Measurements from ENCODE around the gene ANKRD33B. TPM values are rescaled to one million over a fixed set of nuclear protein-coding genes. Genes with fewer than 3 reads are reported as not detected.
A peak's percentile ranks its signal among the peaks of the same experiment; 100 is the strongest.

Gene ANKRD33B
- total and polyA plus RNA-seq, 9 of the 15 experiments (the other 6 are each of a cell fraction or from before 2014, with no cell fraction given), result 0.10 to 1.7 (median 0.40) TPM

GRCh38 chr5:10675177-10675700, 111.4 kb downstream of the ANKRD33B start:
- no TSS peak for BruUV-seq (replicated peaks)
- DNase-seq (ENCODE audit: extremely low read depth in 1 of 4, low spot score in 3 of 4), result no peak
- Histone ChIP-seq H3K79me2 (ENCODE audit: control insufficient read depth, insufficient read depth, low read length) (no peaks in the 10 kb centered on the region), H4K20me1 (replicated peaks; ENCODE audit: control insufficient read depth, insufficient read depth, low read length) (peaks cover 11% of the 10 kb centered on the region; the same call in 1 of the 2 replicates), H3K27me3 (ENCODE audit: control insufficient read depth in 2 of 2, insufficient read depth in 2 of 2, low read length in 2 of 2) (peaks cover 11 to 27% of the 10 kb centered on the region in 2 experiments), H3K9ac (ENCODE audit: insufficient read depth in 1 of 2, low read depth in 2 of 2, low read length in 2 of 2) (no peak overlapping the region), H3K4me1 (replicated peaks in 1 of 2; ENCODE audit: control insufficient read depth in 2 of 2, insufficient read depth in 2 of 2, low read length in 2 of 2) (no peaks in the 10 kb centered on the region; a peak in 1 of 5 replicates), H3K4me3 (no peak overlapping the region), H2AFZ (ENCODE audit: low read depth, low read length) (no peak overlapping the region), H3K9me1 (ENCODE audit: control insufficient read depth, insufficient read depth, low read length) (no peaks in the 10 kb centered on the region), H3K36me3 (ENCODE audit: control insufficient read depth, insufficient read depth, low read length) (peaks cover 25% of the 10 kb centered on the region; the same call in 2 of the 3 replicates), H3K9me3 (replicated peaks; ENCODE audit: control insufficient read depth, insufficient read depth, low read depth, low read length) (no peaks in the 10 kb centered on the region), H3K27ac (ENCODE audit: extremely low read depth, low read depth, low read length) (no peak overlapping the region), H3K4me2 (ENCODE audit: insufficient read depth, low read length) (no peak overlapping the region)
- ChIA-PET POLR2A (interaction anchor here (0.6 to 1.6 kb wide), 5 partner anchors 9 to 765 kb away, joined by 3 to 7 read pairs (median 4); no protein-coding TSS in a partner anchor), CTCF (ENCODE audit: low intra/inter-chr PET ratio) (no interaction called here)
- 14% methylated on average over 14 of the region's 14 CpGs for WGBS (ENCODE audit: insufficient coverage, low coverage, missing lambda C conversion rate)
- TF ChIP-seq ATF6 (CRISPR knock-in tag; IDR thresholded peaks at IDR 0.05) (no peak), KDM1A (IDR thresholded peaks at IDR 0.05) (no peak), RBM25 (IDR thresholded peaks at IDR 0.05; ENCODE audit: low read depth, low read length, severe bottlenecking) (peak; percentile 64), BCOR (IDR thresholded peaks at IDR 0.05) (peak; percentile 39; the same call in 1 of the 2 replicates), GATAD2B (IDR thresholded peaks at IDR 0.05; ENCODE audit: borderline replicate concordance) (no peak), POLR2G (IDR thresholded peaks at IDR 0.05; ENCODE audit: low read depth, low read length) (peak; percentile 31; the same call in 1 of the 2 replicates)
- intact Hi-C loops (cut with micrococcal nuclease), result no loop called here
- FAIRE-seq, result no peak
- peak; percentile 17 for ATAC-seq
- in situ Hi-C loops (cut with MboI), result no loop called here

Measured in K562 (cell line).